NK-92 (cell line): Measurements from ENCODE around the gene SLC39A2.

ENCODE experiments used
- DNase-seq: peaks from one replicate; lab custom pipeline; 2025; ENCODE audit not compliant: unreplicated experiment; lab: John Stamatoyannopoulos, UW

Gene SLC39A2

DNA sequence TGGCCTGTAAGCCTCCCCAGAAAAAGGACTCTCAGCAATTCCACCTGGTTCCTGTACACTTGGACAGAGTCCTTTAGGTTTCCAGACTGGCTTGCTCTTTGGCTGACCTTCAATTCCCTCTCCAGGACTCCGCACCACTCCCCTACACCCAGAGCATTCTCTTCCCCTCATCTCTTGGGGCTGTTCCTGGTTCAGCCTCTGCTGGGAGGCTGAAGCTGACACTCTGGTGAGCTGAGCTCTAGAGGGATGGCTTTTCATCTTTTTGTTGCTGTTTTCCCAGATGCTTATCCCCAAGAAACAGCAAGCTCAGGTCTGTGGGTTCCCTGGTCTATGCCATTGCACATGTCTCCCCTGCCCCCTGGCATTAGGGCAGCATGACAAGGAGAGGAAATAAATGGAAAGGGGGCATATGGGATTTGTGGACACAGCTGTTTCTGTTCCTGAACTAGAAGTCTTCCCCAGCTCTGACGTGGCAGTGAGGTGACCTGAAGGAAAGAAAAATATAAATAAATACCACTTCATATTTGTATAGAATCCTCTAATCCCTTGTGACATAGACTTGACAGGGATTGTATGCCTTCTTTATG, 44.4 kb downstream of the SLC39A2 start:
- DNase-seq: no peak

DNA sequence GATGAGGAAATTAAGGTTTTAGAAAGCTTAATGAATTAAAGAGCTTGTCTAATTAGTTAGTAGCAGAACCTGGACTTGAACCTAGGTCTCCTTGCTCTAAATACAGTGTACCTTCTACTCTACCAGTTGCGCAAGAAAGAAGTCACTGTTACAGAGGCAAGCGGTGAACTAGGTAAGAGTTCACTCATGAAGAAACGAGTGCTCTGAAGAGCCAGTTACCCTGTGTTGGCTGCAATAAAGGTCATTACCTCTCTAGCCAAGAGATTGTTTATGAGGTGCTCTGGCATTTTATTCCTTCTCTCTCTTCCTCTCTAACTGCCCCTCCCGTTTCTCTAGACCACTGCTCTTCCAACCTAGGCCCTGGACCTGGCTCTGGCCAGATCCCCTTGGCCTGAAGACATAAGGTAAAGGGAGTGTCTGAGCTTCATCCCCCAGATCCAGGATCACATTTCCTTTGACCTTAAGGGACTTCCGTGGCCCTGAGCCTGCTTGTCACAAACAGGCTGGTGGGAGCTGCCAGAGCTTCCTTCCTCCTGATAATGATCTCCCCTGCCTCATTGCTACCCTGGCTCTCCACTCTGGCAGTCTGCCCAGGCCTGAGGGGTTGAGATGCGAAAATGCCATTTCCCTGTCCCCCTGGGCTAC, 45.0 kb downstream of the SLC39A2 start:
- no peak for DNase-seq

DNA sequence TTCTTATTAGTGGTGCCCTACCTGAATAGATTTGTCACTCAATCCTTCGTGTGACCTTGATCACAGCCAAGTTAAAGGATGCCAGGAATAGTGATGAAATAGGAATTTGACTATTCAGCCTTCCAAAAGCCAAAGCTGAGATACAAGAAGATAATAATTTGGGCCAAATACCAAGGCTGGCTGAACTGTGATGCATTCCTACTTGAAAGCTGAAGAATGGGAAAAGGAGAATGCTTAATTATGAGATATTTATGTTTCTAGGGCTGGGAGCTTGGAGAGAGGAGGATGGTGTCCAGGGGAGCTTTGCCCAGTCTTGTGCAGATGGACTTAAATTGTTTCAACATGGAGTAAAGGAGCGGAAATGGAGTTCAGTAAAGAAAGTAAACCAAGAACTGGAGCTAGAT, 48.3 kb downstream of the SLC39A2 start:
- DNase-seq: no peak

DNA sequence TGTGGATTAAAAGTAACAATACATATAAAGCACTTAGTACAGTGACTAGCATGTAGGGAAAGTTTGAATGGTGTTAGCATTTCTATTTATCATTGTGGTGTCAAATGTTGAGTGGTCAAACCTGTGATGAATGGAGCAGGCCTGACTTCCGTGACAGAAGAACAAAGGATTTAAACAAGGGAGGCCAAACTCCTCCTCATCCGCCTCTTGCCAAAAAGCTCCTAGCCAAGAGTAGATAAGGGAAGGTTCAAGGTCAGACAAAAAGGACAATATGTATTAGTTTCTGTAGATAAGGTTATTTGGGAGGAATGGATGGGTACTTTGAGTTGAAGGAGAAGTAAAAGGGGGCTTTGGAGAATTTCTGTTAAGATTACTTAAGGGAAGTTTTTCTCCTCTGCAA, 49.5 kb downstream of the SLC39A2 start:
- DNase-seq: no peak

DNA sequence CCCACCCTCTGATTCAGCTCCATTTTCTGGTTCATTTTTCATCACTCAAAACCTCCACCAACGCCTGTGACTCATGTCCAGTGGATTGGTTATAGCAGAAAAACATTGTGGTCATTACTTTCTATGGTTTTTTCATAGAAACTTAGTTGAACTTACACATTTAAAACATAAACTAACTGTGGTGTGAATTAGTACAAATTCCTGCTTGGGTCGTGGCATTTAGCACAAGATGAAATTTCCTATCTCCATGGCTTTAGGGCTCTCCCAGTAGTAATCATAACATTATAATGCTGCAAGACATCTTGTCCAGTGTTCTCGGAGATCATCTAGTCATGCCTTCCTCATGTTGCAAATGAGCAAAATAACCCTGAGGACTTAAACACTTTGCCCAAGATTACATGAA, 50.2 kb downstream of the SLC39A2 start:
- no peak for DNase-seq

DNA sequence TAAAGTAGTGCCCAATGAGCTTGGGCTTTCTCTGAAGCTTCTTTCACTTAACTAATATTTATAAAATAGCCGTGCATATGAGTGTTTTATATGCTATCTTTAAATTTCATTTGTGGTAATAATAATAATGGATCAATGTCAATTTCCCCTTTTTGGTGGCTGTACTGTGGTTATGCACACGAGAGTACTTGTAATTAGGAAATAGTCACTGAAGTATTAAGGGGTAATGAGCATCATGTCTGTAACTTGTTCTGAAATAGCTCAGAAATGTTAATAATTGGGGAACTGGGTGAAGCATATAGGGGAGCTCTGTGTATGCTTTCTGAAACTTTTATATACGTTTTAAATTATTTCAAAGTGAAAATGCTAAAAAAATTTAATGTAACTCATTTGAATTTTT, 51.5 kb downstream of the SLC39A2 start:
- no peak for DNase-seq
